HFFc6 (cell line): ENCODE data around the gene SLC22A1. TPM values are rescaled to one million over a fixed set of nuclear protein-coding genes. Genes with fewer than 3 reads are reported as not detected.
A peak's percentile ranks its signal among the peaks of the same experiment; 100 is the strongest.

Source experiments
- DNase-seq: peaks from one replicate; pipeline ENCODE4 v3.0.0-alpha.2; 2018
- H3K27ac Mint-ChIP-seq: 2 replicates; pipeline ENCODE4 v1.8.0; 2020; ENCODE audit warnings: mild to moderate bottlenecking, mixed read lengths
- H3K27me3 Mint-ChIP-seq: 2 replicates; pipeline ENCODE4 v1.8.0; 2021; ENCODE audit warnings: mild to moderate bottlenecking, moderate library complexity, mixed read lengths; ENCODE audit not compliant: insufficient read depth
- H3K36me3 Mint-ChIP-seq: 2 replicates; pipeline ENCODE4 v1.8.0; 2021; ENCODE audit warnings: low read depth, mixed read lengths
- H3K4me1 Mint-ChIP-seq: 2 replicates; pipeline ENCODE4 v1.8.0; 2020; ENCODE audit warnings: low read depth, mixed read lengths
- H3K4me3 Mint-ChIP-seq: 2 replicates; pipeline ENCODE4 v1.8.0; 2020; ENCODE audit warnings: mild to moderate bottlenecking, moderate library complexity, mixed read lengths
- H3K9me3 Mint-ChIP-seq: 2 replicates; pipeline ENCODE4 v1.8.0; 2020; ENCODE audit warnings: mild to moderate bottlenecking, mixed read lengths
- CTCF ChIP-seq: fragments of 200-600 bp; sonication (generic); IDR thresholded peaks from 2 replicates; pipeline ENCODE4 v1.5.0; 2021; ENCODE audit warnings: antibody characterized with exemption, mild to moderate bottlenecking
- total RNA-seq, 6 experiments: library from RNA; stranded (reverse); fragmentation: NEBNext Ultra II Directional; extraction: Animal tissue kit (Norgen Biotek cat#: 25700); gene quantifications; 2 replicates in 1 of 6; 3 replicates in 5 of 6; pipeline ENCODE4 v1.2.3, GENCODE V29; 2021

The SLC22A1 gene
- total RNA-seq, 6 experiments from 2014 or later, result 0.12 to 0.33 (median 0.21) TPM; not detected in 2

- no peak for DNase-seq
- H3K36me3 Mint-ChIP-seq, result no peaks in the 10 kb centered on the region
- TF ChIP-seq CTCF, result no peak
- no peak overlapping the region for H3K4me3 Mint-ChIP-seq
- H3K27ac Mint-ChIP-seq, result no peak overlapping the region
- H3K4me1 Mint-ChIP-seq, result no peaks in the 10 kb centered on the region
- no peaks in the 10 kb centered on the region for H3K9me3 Mint-ChIP-seq
- peaks cover 3% of the 10 kb centered on the region for H3K27me3 Mint-ChIP-seq
Observed at GRCh38 chr6:160177220-160177619, 55.6 kb downstream of the SLC22A1 start.

GRCh38 chr6:160178271-160178670 is 56.7 kb downstream of the SLC22A1 start:
- no peak for DNase-seq
- Mint-ChIP-seq H3K27me3 (no peaks in the 10 kb centered on the region; the same call in none of the 2 replicates), H3K36me3 (no peaks in the 10 kb centered on the region), H3K9me3 (no peaks in the 10 kb centered on the region), H3K27ac (no peak overlapping the region), H3K4me1 (no peaks in the 10 kb centered on the region), H3K4me3 (no peak overlapping the region)
- no peak for TF ChIP-seq CTCF

GRCh38 chr6:160180706-160181105 is 59.1 kb downstream of the SLC22A1 start:
- Mint-ChIP-seq H3K27me3 (no peaks in the 10 kb centered on the region; the same call in 1 of the 2 replicates), H3K36me3 (no peaks in the 10 kb centered on the region), H3K9me3 (no peaks in the 10 kb centered on the region), H3K27ac (no peak overlapping the region), H3K4me3 (no peak overlapping the region), H3K4me1 (no peaks in the 10 kb centered on the region)
- TF ChIP-seq CTCF, result no peak
- DNase-seq, result no peak

GRCh38 chr6:160188773-160189172 is 67.2 kb downstream of the SLC22A1 start:
- Mint-ChIP-seq H3K4me3 (no peak overlapping the region), H3K36me3 (no peaks in the 10 kb centered on the region), H3K9me3 (peaks cover 23% of the 10 kb centered on the region), H3K27ac (no peak overlapping the region), H3K4me1 (no peaks in the 10 kb centered on the region), H3K27me3 (no peaks in the 10 kb centered on the region)
- no peak for TF ChIP-seq CTCF
- DNase-seq, result peak; percentile 2

- Mint-ChIP-seq H3K27me3 (no peaks in the 10 kb centered on the region), H3K9me3 (peaks cover 34% of the 10 kb centered on the region), H3K27ac (no peak overlapping the region), H3K36me3 (no peaks in the 10 kb centered on the region), H3K4me3 (no peak overlapping the region), H3K4me1 (no peaks in the 10 kb centered on the region)
- DNase-seq, result no peak
- no peak for TF ChIP-seq CTCF
Observed at GRCh38 chr6:160190081-160190480, 68.5 kb downstream of the SLC22A1 start.

- Mint-ChIP-seq H3K27ac (no peak overlapping the region), H3K4me1 (no peaks in the 10 kb centered on the region), H3K9me3 (peaks cover 34% of the 10 kb centered on the region), H3K27me3 (no peaks in the 10 kb centered on the region), H3K4me3 (no peak overlapping the region), H3K36me3 (no peaks in the 10 kb centered on the region)
- TF ChIP-seq CTCF, result no peak
- DNase-seq, result no peak
Observed at GRCh38 chr6:160190973-160191372, 69.4 kb downstream of the SLC22A1 start.
